ENCODE measurements around the gene SMAD3.

The SMAD3 gene

GRCh38 chr15:67170143-67170925, 104.9 kb downstream of the SMAD3 start:
- no peak overlapping the region for H3K27ac ChIP-seq
- no peak for TF ChIP-seq CTCF (conservative IDR thresholded peaks at IDR 0.05)

- TF ChIP-seq CTCF (conservative IDR thresholded peaks at IDR 0.05) = no peak
- no peak overlapping the region for H3K27ac ChIP-seq
These were observed 106.1 kb downstream of the SMAD3 start for GRCh38 chr15:67171471-67171870.

DNA sequence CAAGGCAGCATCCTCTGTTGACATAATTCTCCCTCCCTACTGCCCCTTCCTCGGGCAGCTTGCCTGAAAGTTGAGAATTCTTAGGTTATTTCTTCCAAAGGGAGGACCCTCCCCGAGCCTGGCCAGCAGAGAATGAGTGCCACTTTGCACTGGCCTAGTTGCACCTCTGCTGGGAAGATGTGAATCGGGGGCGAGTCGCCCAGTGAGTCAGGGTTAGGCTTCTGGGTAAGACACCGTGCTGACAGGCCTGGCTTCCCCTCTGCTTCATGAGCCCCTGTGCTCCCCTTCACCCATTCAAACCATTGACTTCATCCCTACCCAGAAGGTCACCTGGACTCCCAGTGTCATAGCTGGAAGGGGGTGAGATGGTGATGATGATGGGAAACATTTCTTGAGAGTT, 106.8 kb downstream of the SMAD3 start:
- TF ChIP-seq CTCF (conservative IDR thresholded peaks at IDR 0.05) = no peak
- no peak overlapping the region for H3K27ac ChIP-seq

- H3K27ac ChIP-seq = no peak overlapping the region
- no peak for TF ChIP-seq CTCF (conservative IDR thresholded peaks at IDR 0.05)
These were observed 107.6 kb downstream of the SMAD3 start for GRCh38 chr15:67173005-67173404.

GRCh38 chr15:67173786-67174185, 108.4 kb downstream of the SMAD3 start:
- H3K27ac ChIP-seq = no peak overlapping the region

GRCh38 chr15:67174446-67174845, 109.0 kb downstream of the SMAD3 start:
- H3K27ac ChIP-seq = no peak overlapping the region
- no peak for TF ChIP-seq CTCF (conservative IDR thresholded peaks at IDR 0.05)

More at GRCh38 chr15:67173786-67174185, 108.4 kb downstream of the SMAD3 start:
- no peak for TF ChIP-seq CTCF (conservative IDR thresholded peaks at IDR 0.05)

DNA sequence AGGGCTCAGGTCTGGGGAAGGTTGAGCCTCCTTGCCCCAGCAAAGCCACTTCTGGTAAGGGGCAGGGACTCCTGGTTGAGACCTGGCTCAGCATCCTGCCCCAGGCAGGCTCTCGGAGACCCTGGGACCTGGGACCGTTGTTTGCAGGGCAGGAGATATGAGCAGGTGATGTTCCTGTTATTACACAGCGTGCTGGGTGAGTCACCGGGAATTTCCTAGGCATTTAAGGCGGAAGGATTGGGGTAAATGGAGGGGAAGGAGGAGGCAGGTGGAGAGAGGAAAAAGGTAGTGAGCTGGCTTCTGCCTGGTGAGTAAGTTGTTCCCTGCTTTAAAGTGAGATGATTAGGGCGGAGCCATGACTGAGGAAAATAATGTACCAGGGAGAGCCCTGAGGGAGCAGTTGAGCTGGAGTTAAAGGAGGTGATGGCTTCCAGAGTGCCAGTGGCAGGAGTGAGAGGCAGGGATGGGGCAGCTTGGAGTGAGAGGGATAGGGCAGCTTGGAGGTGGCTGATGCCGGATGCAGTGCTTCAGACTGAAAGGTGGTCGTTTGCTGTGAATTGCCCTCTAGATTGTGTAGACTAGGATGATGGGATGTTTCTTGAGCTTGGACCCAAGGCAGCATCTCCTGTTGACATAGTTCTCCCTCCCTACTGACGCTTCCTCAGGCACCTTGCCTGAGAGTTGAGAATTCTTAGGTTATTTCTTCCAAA, 109.6 kb downstream of the SMAD3 start:
- TF ChIP-seq CTCF (conservative IDR thresholded peaks at IDR 0.05) = no peak
- no peak overlapping the region for H3K27ac ChIP-seq

Data from VCaP (cell line).